NCI-H1417 (cell line): ENCODE measurements around the gene SMARCA2.

Experiments used
- DNase-seq, 3 experiments: peaks; one replicate each; lab custom pipeline; 2025; lab: John Stamatoyannopoulos, UW

The SMARCA2 gene

GRCh38 chr9:2014696-2015580 lies at the start of gene SMARCA2:
SMARCA2 (plus strand) TSS chr9:2015347; CDS start chr9:2029023, 13,676 bp downstream.
- peak; percentile 61 to 97 (median 74) for DNase-seq

GRCh38 chr9:1966725-1967366 lies 48.3 kb upstream of the SMARCA2 start:
- DNase-seq: no peak

DNA sequence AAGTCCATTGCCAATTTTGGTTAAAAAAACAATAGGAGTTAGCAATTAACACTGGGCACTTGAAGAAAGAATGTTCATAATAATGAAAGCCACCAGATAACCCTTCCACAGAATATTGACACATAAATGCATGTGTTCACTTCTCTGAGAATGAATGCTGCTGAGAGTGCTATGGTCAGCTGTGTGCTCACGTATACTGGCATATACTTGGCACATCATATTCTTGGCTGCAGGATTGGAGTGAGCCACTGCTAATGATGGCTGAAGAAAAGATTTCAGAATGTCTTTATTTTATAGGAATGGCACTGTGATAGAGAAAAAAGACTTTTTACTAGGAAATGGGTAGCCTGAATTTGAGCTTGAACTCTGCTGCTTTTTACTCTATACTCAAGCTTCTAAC lies 46.0 kb upstream of the SMARCA2 start:
- no peak for DNase-seq

GRCh38 chr9:1969898-1970297 lies 45.2 kb upstream of the SMARCA2 start:
- no peak for DNase-seq

DNA sequence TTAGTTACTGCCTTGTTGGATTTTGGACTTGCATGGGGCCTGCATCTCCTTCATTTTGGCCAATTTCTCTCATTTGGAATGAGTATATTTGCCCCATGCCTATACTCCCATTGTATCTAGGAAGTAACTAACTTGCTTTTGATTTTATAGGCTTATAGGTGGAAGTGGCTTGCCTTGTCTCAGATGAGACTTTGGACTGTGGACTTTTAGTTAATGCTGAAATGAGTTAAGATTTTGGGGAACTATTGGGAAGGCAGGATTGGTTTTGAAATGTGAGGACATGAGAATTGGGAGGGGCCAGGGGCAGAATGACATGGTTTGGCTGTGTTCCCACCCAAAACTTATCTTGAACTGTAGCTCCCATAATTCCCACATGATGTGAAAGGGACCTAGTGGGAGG lies 42.5 kb upstream of the SMARCA2 start:
- no peak for DNase-seq

GRCh38 chr9:1977026-1977425 lies 38.1 kb upstream of the SMARCA2 start:
- DNase-seq: no peak

DNA sequence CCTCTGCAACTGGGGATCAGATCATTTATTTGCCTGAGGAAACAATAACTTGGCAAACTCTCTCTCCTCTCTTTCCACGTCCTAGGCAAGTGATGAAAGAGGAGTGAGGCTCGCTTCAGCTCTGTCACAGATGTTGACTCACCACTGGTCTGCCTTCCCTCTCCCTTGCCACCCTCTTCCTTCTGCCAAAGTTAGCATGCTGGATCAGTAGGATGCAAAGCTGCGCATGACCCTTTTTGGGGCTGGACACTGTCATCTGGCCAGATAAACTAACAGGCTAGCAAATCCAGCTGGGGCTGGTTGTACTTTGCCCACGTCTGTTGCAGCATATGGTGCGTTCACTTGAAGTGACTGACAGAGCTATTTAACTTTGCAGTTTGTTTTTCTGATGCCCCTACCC lies 36.2 kb upstream of the SMARCA2 start:
- no peak for DNase-seq

- DNase-seq: peak in 1 of 3 experiments; percentile 5
Observed at GRCh38 chr9:1979741-1980367, 35.3 kb upstream of the SMARCA2 start.

GRCh38 chr9:1980387-1980786 lies 34.8 kb upstream of the SMARCA2 start:
- DNase-seq: no peak

DNA sequence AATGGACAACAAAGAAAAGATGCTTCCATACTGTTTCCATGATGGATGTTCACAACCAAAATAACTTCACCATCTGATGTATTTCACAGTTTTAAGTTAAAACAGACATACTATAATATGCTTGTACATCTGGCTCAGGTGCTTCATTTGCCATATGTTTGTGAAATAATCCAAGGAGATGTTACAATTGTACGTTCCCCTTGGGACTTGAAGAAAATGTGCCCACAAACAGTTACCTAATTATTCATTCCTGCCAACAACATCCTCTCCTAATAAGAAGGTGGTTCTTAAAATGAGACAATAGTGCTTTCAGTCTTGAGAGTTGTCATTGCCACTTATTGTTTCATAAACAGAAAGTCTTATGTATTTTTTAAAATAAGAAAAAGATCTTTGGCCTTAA lies 33.1 kb upstream of the SMARCA2 start:
- no peak for DNase-seq

DNA sequence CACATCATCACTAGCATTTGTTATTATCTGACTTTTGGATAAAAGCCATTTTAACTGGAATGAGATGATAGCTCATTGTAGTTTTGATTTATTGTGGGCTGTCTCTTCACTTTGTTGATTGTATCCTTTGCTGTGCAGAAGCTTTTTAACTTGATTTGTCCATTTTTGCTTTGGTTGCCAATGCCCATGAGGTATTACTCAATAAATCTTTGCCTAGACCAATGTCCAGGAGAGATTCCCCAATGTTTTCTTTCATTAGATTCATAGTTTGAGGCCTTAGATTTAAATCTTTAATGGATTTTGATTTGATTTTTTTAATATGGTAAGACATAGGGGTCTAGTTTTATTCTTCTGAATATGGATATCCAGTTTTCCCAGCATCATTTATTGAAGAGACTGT lies 28.8 kb upstream of the SMARCA2 start:
- DNase-seq: no peak

DNA sequence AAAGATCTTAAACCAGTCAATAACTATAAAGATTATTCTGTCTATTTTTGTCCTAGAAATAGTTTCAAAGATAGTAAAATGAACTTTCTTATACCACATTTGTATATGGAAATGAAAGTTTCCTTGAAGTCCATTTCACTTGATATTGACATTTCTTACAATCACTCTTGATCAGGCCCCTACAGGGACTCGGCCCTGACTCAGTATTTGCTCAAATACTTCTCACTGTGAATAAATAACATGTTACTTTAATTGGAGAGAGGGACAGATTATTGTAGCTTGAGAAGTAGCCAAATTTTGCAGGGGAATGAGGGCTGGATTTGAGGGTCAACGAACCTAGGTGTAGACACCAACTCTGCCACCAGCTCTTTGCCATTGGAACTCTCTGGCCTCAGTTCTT lies 25.6 kb upstream of the SMARCA2 start:
- DNase-seq: no peak

GRCh38 chr9:1994180-1994579 lies 21.0 kb upstream of the SMARCA2 start:
- no peak for DNase-seq

GRCh38 chr9:1995084-1995483 lies 20.1 kb upstream of the SMARCA2 start:
- DNase-seq: no peak

DNA sequence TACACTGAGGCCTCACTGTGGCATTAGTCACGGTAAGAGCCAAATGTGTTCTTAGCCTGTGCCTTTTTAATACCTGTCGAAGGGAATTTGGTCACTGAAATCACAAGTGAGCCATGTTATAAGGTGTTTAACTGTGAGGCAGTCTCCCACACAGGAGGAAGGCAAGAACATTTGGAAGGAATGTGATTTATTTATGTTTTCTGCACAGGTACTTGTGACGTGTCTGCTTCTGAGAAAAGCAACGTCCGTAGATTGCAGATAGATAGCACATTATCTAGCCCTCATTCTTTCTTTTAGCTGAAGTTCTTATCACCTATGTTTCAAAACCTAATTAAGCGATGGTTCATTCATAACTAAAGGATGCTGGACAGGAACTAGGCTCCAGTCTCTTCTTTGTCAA lies 19.0 kb upstream of the SMARCA2 start:
- no peak for DNase-seq

DNA sequence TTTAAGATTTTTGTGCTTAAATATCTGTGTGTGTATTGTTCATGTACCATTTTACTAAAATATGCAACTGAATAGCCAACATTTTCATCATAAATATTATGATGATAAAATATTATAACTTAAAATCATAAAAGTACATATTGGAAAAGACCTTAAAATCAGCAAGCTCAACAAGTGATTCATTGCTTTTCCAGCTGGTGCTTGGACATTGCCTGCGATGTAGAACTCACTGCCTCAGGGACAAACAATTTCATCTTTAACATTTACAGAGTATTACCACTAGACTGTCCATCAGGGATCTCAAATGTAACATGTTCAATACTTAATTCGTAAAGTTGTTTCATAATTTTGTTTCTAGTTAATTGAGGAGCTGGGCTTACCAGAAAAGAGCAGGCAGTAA lies 17.5 kb upstream of the SMARCA2 start:
- DNase-seq: no peak

GRCh38 chr9:1998111-1998510 lies 17.0 kb upstream of the SMARCA2 start:
- no peak for DNase-seq

GRCh38 chr9:2000314-2000713 lies 14.8 kb upstream of the SMARCA2 start:
- DNase-seq: no peak

- DNase-seq: no peak
Observed at GRCh38 chr9:2008372-2008771, 6.8 kb upstream of the SMARCA2 start.

DNA sequence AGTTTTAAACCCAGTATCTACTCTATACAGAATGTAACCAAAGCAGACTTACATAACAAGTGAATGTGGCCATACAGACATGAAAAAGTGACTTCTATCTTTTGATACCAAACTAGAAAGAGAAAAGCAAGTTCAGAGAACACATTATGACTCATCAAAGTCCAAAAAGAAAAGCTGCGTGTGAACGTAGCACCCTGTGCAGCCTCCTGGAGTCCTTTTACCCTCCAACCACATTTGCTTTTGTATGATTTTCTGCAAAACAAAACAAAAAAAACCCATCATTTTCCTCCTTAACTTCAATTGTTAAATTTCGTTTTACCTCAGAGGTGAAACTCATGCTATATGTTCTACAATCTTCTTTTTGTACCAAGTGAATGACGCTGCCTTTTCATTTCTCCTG lies 2.8 kb upstream of the SMARCA2 start:
- DNase-seq: no peak

DNA sequence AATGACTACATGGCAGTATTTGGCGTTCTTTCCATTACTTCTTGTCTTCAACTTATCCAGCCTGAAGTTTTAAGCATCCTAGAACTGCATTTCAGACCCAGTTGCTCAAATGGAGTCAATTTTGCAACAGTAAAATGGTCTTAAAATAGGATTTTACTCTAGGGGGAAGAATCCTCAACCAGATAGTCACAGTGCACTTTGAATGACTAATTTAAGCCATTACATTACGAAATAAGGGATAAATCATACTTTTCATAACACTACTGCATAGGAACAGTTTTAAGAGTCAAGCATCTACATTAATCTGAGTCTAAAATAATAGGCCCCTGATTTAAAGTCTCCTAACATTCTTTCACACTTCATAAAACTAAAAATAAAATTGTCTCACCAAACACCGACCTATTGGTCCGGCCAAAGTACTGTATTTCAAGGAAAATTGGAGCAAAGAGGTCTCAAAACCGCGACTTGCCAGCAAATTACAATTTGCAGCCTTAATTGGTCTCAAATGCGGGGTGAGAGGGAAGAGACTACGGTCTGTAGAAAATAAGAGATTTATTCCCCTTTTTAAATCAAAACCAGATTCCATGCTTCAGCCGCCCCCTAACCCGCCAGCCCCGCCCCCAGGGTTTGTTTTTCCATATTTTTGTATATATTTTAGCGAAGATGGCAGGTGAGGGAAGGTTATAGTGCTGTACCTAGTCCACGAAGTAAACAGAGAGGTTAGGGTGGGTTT lies 1.2 kb upstream of the SMARCA2 start:
- DNase-seq: no peak
